Measurements from ENCODE around the gene ERRFI1. TPM values are rescaled to one million over a fixed set of nuclear protein-coding genes. Genes with fewer than 3 reads are reported as not detected.

Gene ERRFI1
- total RNA-seq, 4 donors from 2014 or later, result 19.0 to 67.6 (median 39.6) TPM

GRCh38 chr1:7985851-7986612, 40.1 kb downstream of the ERRFI1 start:
- Histone ChIP-seq H3K36me3 (no peaks in the 10 kb centered on the region), H3K9me3 (no peaks in the 10 kb centered on the region), H3K27ac (no peak overlapping the region), H3K4me3 (no peak overlapping the region), H3K27me3 (no peaks in the 10 kb centered on the region), H3K4me1 (no peaks in the 10 kb centered on the region)
- intact Hi-C loops (cut with DNase I; ENCODE audit: low total_unique reads), result no loop called here
- no peak for DNase-seq
- no peak for TF ChIP-seq CTCF (IDR thresholded peaks at IDR 0.05)
- no peak for TF ChIP-seq POLR2A (IDR thresholded peaks at IDR 0.05)

GRCh38 chr1:7984811-7985210, 41.3 kb downstream of the ERRFI1 start:
- H3K4me1 ChIP-seq, result no peaks in the 10 kb centered on the region
- no peak for TF ChIP-seq POLR2A (IDR thresholded peaks at IDR 0.05)
- TF ChIP-seq CTCF (IDR thresholded peaks at IDR 0.05), result no peak
- no peak for DNase-seq
- H3K27me3 ChIP-seq, result no peaks in the 10 kb centered on the region
- no peak overlapping the region for H3K4me3 ChIP-seq
- no peaks in the 10 kb centered on the region for H3K36me3 ChIP-seq
- intact Hi-C loops (cut with DNase I; ENCODE audit: low total_unique reads), result loop anchor here (5.0 kb wide), 1 partner anchor 327 kb away; no protein-coding TSS in a partner anchor
- H3K27ac ChIP-seq, result no peak overlapping the region
- no peaks in the 10 kb centered on the region for H3K9me3 ChIP-seq

GRCh38 chr1:7983086-7983778, 42.9 kb downstream of the ERRFI1 start:
- Histone ChIP-seq H3K36me3 (no peaks in the 10 kb centered on the region), H3K4me1 (no peaks in the 10 kb centered on the region), H3K9me3 (no peaks in the 10 kb centered on the region), H3K4me3 (no peak overlapping the region), H3K27ac (no peak overlapping the region), H3K27me3 (no peaks in the 10 kb centered on the region)
- TF ChIP-seq POLR2A (IDR thresholded peaks at IDR 0.05) (no peak), CTCF (IDR thresholded peaks at IDR 0.05) (no peak)
- DNase-seq, result no peak
- intact Hi-C loops (cut with DNase I; ENCODE audit: low total_unique reads), result loop anchor here (5.0 kb wide), 1 partner anchor 329 kb away; no protein-coding TSS in a partner anchor

GRCh38 chr1:7980984-7981383, 45.1 kb downstream of the ERRFI1 start:
- no peaks in the 10 kb centered on the region for H3K9me3 ChIP-seq
- no peak for TF ChIP-seq POLR2A (IDR thresholded peaks at IDR 0.05)
- TF ChIP-seq CTCF (IDR thresholded peaks at IDR 0.05), result no peak
- intact Hi-C loops (cut with DNase I; ENCODE audit: low total_unique reads), result loop anchor here (5.0 kb wide), 1 partner anchor 331 kb away; no protein-coding TSS in a partner anchor
- no peaks in the 10 kb centered on the region for H3K36me3 ChIP-seq
- H3K4me1 ChIP-seq, result no peaks in the 10 kb centered on the region
- H3K27me3 ChIP-seq, result no peaks in the 10 kb centered on the region
- no peak for DNase-seq
- H3K4me3 ChIP-seq, result no peak overlapping the region
- H3K27ac ChIP-seq, result no peak overlapping the region

Measured in uterus (tissue), 4 donors.